ENCODE data around the gene LRP3. TPM values are rescaled to one million over a fixed set of nuclear protein-coding genes. Genes with fewer than 3 reads are reported as not detected.

LRP3 gene
- total and polyA plus RNA-seq, 2 experiments from 2014 or later = 3.5 to 62.7 TPM

GRCh38 chr19:33159893-33160292, 34.2 kb upstream of the LRP3 start:
- H3K4me3 Mint-ChIP-seq = no peak overlapping the region
- H3K27ac Mint-ChIP-seq = no peak overlapping the region

More at GRCh38 chr19:33159893-33160292, 34.2 kb upstream of the LRP3 start:
- no peak for TF ChIP-seq STAT1 (IDR thresholded peaks at IDR 0.05; ENCODE audit: unreplicated experiment)
- no peak for TF ChIP-seq ETS1 (IDR thresholded peaks at IDR 0.05)
- TF ChIP-seq, protein P1, sequence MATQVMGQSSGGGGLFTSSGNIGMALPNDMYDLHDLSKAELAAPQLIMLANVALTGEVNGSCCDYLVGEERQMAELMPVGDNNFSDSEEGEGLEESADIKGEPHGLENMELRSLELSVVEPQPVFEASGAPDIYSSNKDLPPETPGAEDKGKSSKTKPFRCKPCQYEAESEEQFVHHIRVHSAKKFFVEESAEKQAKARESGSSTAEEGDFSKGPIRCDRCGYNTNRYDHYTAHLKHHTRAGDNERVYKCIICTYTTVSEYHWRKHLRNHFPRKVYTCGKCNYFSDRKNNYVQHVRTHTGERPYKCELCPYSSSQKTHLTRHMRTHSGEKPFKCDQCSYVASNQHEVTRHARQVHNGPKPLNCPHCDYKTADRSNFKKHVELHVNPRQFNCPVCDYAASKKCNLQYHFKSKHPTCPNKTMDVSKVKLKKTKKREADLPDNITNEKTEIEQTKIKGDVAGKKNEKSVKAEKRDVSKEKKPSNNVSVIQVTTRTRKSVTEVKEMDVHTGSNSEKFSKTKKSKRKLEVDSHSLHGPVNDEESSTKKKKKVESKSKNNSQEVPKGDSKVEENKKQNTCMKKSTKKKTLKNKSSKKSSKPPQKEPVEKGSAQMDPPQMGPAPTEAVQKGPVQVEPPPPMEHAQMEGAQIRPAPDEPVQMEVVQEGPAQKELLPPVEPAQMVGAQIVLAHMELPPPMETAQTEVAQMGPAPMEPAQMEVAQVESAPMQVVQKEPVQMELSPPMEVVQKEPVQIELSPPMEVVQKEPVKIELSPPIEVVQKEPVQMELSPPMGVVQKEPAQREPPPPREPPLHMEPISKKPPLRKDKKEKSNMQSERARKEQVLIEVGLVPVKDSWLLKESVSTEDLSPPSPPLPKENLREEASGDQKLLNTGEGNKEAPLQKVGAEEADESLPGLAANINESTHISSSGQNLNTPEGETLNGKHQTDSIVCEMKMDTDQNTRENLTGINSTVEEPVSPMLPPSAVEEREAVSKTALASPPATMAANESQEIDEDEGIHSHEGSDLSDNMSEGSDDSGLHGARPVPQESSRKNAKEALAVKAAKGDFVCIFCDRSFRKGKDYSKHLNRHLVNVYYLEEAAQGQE (IDR thresholded peaks at IDR 0.05; ENCODE audit: unreplicated experiment) = no peak
- no peak for TF ChIP-seq ZNF331 (CRISPR knock-in tag; IDR thresholded peaks at IDR 0.05; ENCODE audit: low read depth)
- no peak for TF ChIP-seq ZNF114 (CRISPR knock-in tag; IDR thresholded peaks at IDR 0.05)
- no peak for TF ChIP-seq POLR2AphosphoS5 (IDR thresholded peaks at IDR 0.05; ENCODE audit: low read depth)
- no peak for TF ChIP-seq CREB1 (CRISPR knock-in tag; IDR thresholded peaks at IDR 0.05; ENCODE audit: low read depth)
- TF ChIP-seq, protein P2, sequence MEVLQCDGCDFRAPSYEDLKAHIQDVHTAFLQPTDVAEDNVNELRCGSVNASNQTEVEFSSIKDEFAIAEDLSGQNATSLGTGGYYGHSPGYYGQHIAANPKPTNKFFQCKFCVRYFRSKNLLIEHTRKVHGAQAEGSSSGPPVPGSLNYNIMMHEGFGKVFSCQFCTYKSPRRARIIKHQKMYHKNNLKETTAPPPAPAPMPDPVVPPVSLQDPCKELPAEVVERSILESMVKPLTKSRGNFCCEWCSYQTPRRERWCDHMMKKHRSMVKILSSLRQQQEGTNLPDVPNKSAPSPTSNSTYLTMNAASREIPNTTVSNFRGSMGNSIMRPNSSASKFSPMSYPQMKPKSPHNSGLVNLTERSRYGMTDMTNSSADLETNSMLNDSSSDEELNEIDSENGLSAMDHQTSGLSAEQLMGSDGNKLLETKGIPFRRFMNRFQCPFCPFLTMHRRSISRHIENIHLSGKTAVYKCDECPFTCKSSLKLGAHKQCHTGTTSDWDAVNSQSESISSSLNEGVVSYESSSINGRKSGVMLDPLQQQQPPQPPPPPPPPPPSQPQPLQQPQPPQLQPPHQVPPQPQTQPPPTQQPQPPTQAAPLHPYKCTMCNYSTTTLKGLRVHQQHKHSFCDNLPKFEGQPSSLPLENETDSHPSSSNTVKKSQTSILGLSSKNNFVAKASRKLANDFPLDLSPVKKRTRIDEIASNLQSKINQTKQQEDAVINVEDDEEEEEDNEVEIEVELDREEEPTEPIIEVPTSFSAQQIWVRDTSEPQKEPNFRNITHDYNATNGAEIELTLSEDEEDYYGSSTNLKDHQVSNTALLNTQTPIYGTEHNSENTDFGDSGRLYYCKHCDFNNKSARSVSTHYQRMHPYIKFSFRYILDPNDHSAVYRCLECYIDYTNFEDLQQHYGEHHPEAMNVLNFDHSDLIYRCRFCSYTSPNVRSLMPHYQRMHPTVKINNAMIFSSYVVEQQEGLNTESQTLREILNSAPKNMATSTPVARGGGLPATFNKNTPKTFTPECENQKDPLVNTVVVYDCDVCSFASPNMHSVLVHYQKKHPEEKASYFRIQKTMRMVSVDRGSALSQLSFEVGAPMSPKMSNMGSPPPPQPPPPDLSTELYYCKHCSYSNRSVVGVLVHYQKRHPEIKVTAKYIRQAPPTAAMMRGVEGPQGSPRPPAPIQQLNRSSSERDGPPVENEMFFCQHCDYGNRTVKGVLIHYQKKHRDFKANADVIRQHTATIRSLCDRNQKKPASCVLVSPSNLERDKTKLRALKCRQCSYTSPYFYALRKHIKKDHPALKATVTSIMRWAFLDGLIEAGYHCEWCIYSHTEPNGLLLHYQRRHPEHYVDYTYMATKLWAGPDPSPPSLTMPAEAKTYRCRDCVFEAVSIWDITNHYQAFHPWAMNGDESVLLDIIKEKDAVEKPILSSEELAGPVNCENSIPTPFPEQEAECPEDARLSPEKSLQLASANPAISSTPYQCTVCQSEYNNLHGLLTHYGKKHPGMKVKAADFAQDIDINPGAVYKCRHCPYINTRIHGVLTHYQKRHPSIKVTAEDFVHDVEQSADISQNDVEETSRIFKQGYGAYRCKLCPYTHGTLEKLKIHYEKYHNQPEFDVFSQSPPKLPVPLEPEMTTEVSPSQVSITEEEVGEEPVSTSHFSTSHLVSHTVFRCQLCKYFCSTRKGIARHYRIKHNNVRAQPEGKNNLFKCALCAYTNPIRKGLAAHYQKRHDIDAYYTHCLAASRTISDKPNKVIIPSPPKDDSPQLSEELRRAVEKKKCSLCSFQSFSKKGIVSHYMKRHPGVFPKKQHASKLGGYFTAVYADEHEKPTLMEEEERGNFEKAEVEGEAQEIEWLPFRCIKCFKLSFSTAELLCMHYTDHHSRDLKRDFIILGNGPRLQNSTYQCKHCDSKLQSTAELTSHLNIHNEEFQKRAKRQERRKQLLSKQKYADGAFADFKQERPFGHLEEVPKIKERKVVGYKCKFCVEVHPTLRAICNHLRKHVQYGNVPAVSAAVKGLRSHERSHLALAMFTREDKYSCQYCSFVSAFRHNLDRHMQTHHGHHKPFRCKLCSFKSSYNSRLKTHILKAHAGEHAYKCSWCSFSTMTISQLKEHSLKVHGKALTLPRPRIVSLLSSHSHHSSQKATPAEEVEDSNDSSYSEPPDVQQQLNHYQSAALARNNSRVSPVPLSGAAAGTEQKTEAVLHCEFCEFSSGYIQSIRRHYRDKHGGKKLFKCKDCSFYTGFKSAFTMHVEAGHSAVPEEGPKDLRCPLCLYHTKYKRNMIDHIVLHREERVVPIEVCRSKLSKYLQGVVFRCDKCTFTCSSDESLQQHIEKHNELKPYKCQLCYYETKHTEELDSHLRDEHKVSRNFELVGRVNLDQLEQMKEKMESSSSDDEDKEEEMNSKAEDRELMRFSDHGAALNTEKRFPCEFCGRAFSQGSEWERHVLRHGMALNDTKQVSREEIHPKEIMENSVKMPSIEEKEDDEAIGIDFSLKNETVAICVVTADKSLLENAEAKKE (CRISPR knock-in tag; IDR thresholded peaks at IDR 0.05) = no peak
- TF ChIP-seq JUNB (IDR thresholded peaks at IDR 0.05; ENCODE audit: unreplicated experiment) = no peak
- no peak for TF ChIP-seq CTCF (conservative IDR thresholded peaks at IDR 0.05; ENCODE audit: low read depth in 2 of 2)
- TF ChIP-seq NANOG (IDR thresholded peaks at IDR 0.05; ENCODE audit: borderline replicate concordance) = no peak
- H3K9me2 ChIP-seq (ENCODE audit: insufficient read depth) = no peaks in the 10 kb centered on the region
- no peak for DNase-seq (ENCODE audit: low spot score)
- no peaks in the 10 kb centered on the region for H3K4me1 ChIP-seq (ENCODE audit: insufficient read depth)
- H3K27me3 ChIP-seq (ENCODE audit: insufficient read depth) = no peaks in the 10 kb centered on the region
- peaks cover 3% of the 10 kb centered on the region for H3K27me3 Mint-ChIP-seq (ENCODE audit: insufficient read depth, low read depth, poor library complexity)
- peaks cover 6% of the 10 kb centered on the region for H3K36me3 Mint-ChIP-seq (ENCODE audit: low read depth)
- H3F3A ChIP-seq (replicated peaks; ENCODE audit: low read depth) = no peaks in the 10 kb centered on the region
- H3K4me1 Mint-ChIP-seq = no peaks in the 10 kb centered on the region
- H3K4me2 ChIP-seq = no peak overlapping the region
- H3K79me2 ChIP-seq (replicated peaks; ENCODE audit: insufficient read depth) = no peaks in the 10 kb centered on the region
- H3K36me3 ChIP-seq (ENCODE audit: insufficient read depth) = no peaks in the 10 kb centered on the region
- H3K27ac ChIP-seq (ENCODE audit: low read depth) = no peak overlapping the region
- no peaks in the 10 kb centered on the region for H4K20me1 ChIP-seq (replicated peaks; ENCODE audit: insufficient read depth)
- ATAC-seq = no peak
- no peak overlapping the region for H3K4me3 ChIP-seq
- peaks cover 18% of the 10 kb centered on the region for H3K9me3 Mint-ChIP-seq
- no peak overlapping the region for H2AFZ ChIP-seq
